HepG2 (cell line): ENCODE results near the gene RAD51AP1. TPM values are rescaled to one million over a fixed set of nuclear protein-coding genes. Genes with fewer than 3 reads are reported as not detected.
A peak's percentile ranks its signal among the peaks of the same experiment; 100 is the strongest.

Experiments
- ATAC-seq: fragments of 200-7000 bp; cut with Tn5 transposase; 3 replicates; pipeline ENCODE4 v1.9.1; 2020; ENCODE audit warnings: mild to moderate bottlenecking, moderate library complexity
- BruUV-seq: library from RNA; stranded (reverse); fragments of 400-500 nt; replicated peaks from 2 replicates; lab custom pipeline; 2021; lab: Mats Ljungman, UMichigan
- CTCF ChIA-PET: fragments of 300-600 bp; formaldehyde crosslinking; extraction: SDS; loops from one replicate; lab custom pipeline; 2021; ENCODE audit warnings: low total read pairs, inconsistent platforms, low intra/inter-chr PET ratio; lab: Yijun Ruan, JAX
- POLR2A ChIA-PET: fragments of 350-600 bp; sonication (Branson Sonifier 250); formaldehyde crosslinking; loops from one replicate; lab custom pipeline; 2020; ENCODE audit warnings: antibody characterized with exemption, inconsistent platforms; lab: Yijun Ruan, JAX
- DNase-seq: peaks from one replicate; pipeline ENCODE4 v3.0.0-alpha.2; 2015; ENCODE audit warnings: low spot score
- FAIRE-seq: peaks from 3 replicates; lab custom pipeline; 2011; peaks lifted over from hg19 to GRCh38; lab: Jason Lieb, UNC
- H2AFZ ChIP-seq: one replicate; pipeline ENCODE4 v1.6.1; 2011; ENCODE audit warnings: low read length, inconsistent platforms
- H3K27ac ChIP-seq: fragments of 300-600 bp; 3 replicates; pipeline ENCODE4 v1.8.0; 2011; ENCODE audit warnings: mixed run types, mild to moderate bottlenecking, mixed read lengths, low read length, inconsistent platforms; ENCODE audit not compliant: insufficient read depth; ENCODE audit errors: extremely low read length
- H3K27me3 ChIP-seq, 2 experiments: fragments of 200-600 bp in 1 of 2; 2 replicates in 1 of 2; 3 replicates in 1 of 2; pipeline versions ENCODE4 v1.6.0 to v1.8.0; 2011; ENCODE audit warnings: low read length in 2 of 2, mild to moderate bottlenecking in 2 of 2, moderate library complexity in 2 of 2, inconsistent platforms in 1 of 2; ENCODE audit not compliant: insufficient read depth in 2 of 2, control insufficient read depth in 1 of 2
- H3K36me3 ChIP-seq, 2 experiments: fragments of 200-600 bp in 1 of 2; replicated peaks in 1 of 2; 2 replicates in 1 of 2; 3 replicates in 1 of 2; pipeline versions ENCODE4 v1.5.1 to v1.8.0; 2011; ENCODE audit warnings: low read length in 2 of 2, inconsistent platforms in 1 of 2; ENCODE audit not compliant: insufficient read depth in 2 of 2, control insufficient read depth in 1 of 2
- H3K4me1 ChIP-seq: 2 replicates; pipeline ENCODE4 v1.5.1; 2012; ENCODE audit warnings: low read length, inconsistent platforms; ENCODE audit not compliant: insufficient read depth
- H3K4me2 ChIP-seq: 2 replicates; pipeline ENCODE4 v1.6.0; 2011; ENCODE audit warnings: low read depth, low read length, inconsistent platforms
- H3K4me3 ChIP-seq, 3 experiments: fragments of 200-600 bp in 1 of 3; sonication (generic), shearing (Covaris generic) in 1 of 3; replicated peaks in 1 of 3; 2 replicates each; pipeline ENCODE4 v1.5.1; 2011 to 2016; ENCODE audit warnings: low read length in 3 of 3, inconsistent platforms in 2 of 3, low read depth in 2 of 3, mild to moderate bottlenecking in 2 of 3, control low read depth in 1 of 3, mixed read lengths in 1 of 3; ENCODE audit not compliant: insufficient read depth in 1 of 3
- H3K79me2 ChIP-seq: one replicate; pipeline ENCODE4 v1.6.1; 2011; ENCODE audit warnings: low read length, inconsistent platforms; ENCODE audit not compliant: insufficient read depth
- H3K9ac ChIP-seq: 2 replicates; pipeline ENCODE4 v1.6.0; 2011; ENCODE audit warnings: mild to moderate bottlenecking, low read depth, low read length, inconsistent platforms; ENCODE audit not compliant: insufficient read depth
- H3K9me3 ChIP-seq: 2 replicates; pipeline ENCODE4 v1.5.1; 2012; ENCODE audit warnings: mild to moderate bottlenecking, low read length
- H4K20me1 ChIP-seq: 2 replicates; pipeline ENCODE4 v1.6.0; 2011; ENCODE audit warnings: inconsistent platforms, mild to moderate bottlenecking, low read length, moderate library complexity; ENCODE audit not compliant: insufficient read depth
- ATF7 ChIP-seq, 2 experiments: fragments of 450-650 bp in 1 of 2; sonication (generic) in 1 of 2; formaldehyde crosslinking in 1 of 2; IDR thresholded peaks; 2 replicates each; pipeline versions ENCODE4 v1.4.0 to v1.6.1; 2016 to 2020; ENCODE audit warnings: antibody characterized with exemption in 1 of 2, mild to moderate bottlenecking in 1 of 2, missing genetic modification reagents in 1 of 2
- FOXA1 ChIP-seq, 2 experiments: fragments of 450-650 bp in 1 of 2; sonication (generic) in 1 of 2; formaldehyde crosslinking in 1 of 2; IDR thresholded peaks; 2 replicates each; pipeline versions ENCODE4 v1.4.0 to v1.6.1; 2016 to 2020; ENCODE audit warnings: missing genetic modification reagents in 1 of 2
- FOXA3 ChIP-seq: IDR thresholded peaks from 2 replicates; pipeline ENCODE4 v1.6.1; 2016; ENCODE audit warnings: missing genetic modification reagents, missing compliant biosample characterization
- KDM1A ChIP-seq: IDR thresholded peaks from 2 replicates; pipeline ENCODE4 v1.6.1; 2016; ENCODE audit warnings: missing compliant biosample characterization
- MED1 ChIP-seq: sonication (generic); formaldehyde crosslinking; IDR thresholded peaks from 2 replicates; pipeline ENCODE4 v1.4.0; 2020; ENCODE audit warnings: missing genetic modification reagents
- MLX ChIP-seq: IDR thresholded peaks from 2 replicates; pipeline ENCODE4 v1.6.1; 2016
- NCOR1 ChIP-seq: fragments of 200-600 bp; sonication (generic); IDR thresholded peaks from 2 replicates; pipeline ENCODE4 v1.7.0; 2017; ENCODE audit warnings: antibody characterized with exemption, low read length, borderline replicate concordance
- NONO ChIP-seq, 2 experiments: fragments of 450-650 bp in 1 of 2; sonication (generic) in 1 of 2; formaldehyde crosslinking in 1 of 2; IDR thresholded peaks in 1 of 2; conservative IDR thresholded peaks in 1 of 2; 2 replicates each; pipeline versions ENCODE4 v1.6.1 to v1.8.0; 2017 to 2022; ENCODE audit warnings: mild to moderate bottlenecking in 1 of 2, missing genetic modification reagents in 1 of 2, moderate library complexity in 1 of 2
- RCOR2 ChIP-seq: IDR thresholded peaks from 2 replicates; pipeline ENCODE4 v1.6.1; 2016; ENCODE audit warnings: missing biosample characterization, missing genetic modification reagents
- RXRB ChIP-seq: IDR thresholded peaks from 2 replicates; pipeline ENCODE4 v1.6.1; 2016; ENCODE audit warnings: borderline replicate concordance, missing genetic modification reagents, missing compliant biosample characterization
- SOX13 ChIP-seq, 3 experiments: fragments of 450-650 bp in 1 of 3; sonication (generic) in 1 of 3; formaldehyde crosslinking in 1 of 3; IDR thresholded peaks in 2 of 3; conservative IDR thresholded peaks in 1 of 3; 2 replicates each; pipeline versions ENCODE4 v1.5.0 to v1.6.1; 2016 to 2020; ENCODE audit warnings: antibody characterized with exemption in 1 of 3, mild to moderate bottlenecking in 1 of 3, missing compliant biosample characterization in 1 of 3, missing genetic modification reagents in 1 of 3, moderate library complexity in 1 of 3
- SOX5 ChIP-seq: IDR thresholded peaks from 2 replicates; pipeline ENCODE4 v1.6.1; 2016; ENCODE audit warnings: borderline replicate concordance
- TBX3 ChIP-seq: fragments of 450-650 bp; IDR thresholded peaks from 2 replicates; pipeline ENCODE4 v1.6.1; 2017; ENCODE audit warnings: antibody characterized with exemption, mild to moderate bottlenecking, inconsistent platforms, borderline replicate concordance
- ZMYM4 ChIP-seq: sonication (generic); formaldehyde crosslinking; IDR thresholded peaks from 2 replicates; pipeline ENCODE4 v1.8.1; 2023; ENCODE audit warnings: mild to moderate bottlenecking, missing genetic modification reagents
- ZNF124 ChIP-seq: sonication (generic); formaldehyde crosslinking; IDR thresholded peaks from 2 replicates; pipeline ENCODE4 v1.4.0; 2020; ENCODE audit warnings: missing genetic modification reagents
- ZNF562 ChIP-seq: sonication (generic); formaldehyde crosslinking; IDR thresholded peaks from 2 replicates; pipeline ENCODE4 v1.8.0; 2022; ENCODE audit warnings: missing genetic modification reagents, borderline replicate concordance
- ZNF619 ChIP-seq: sonication (generic); formaldehyde crosslinking; IDR thresholded peaks from 2 replicates; pipeline ENCODE4 v1.4.0; 2020; ENCODE audit warnings: mild to moderate bottlenecking, missing genetic modification reagents
- ZNF644 ChIP-seq: IDR thresholded peaks from 2 replicates; pipeline ENCODE4 v1.6.1; 2016; ENCODE audit warnings: low read depth
- WGBS: methylation state at CpG from one replicate; pipeline ENCODE4 v1.1.6; 2017; ENCODE audit warnings: low lambda C conversion rate; 5-methylcytosine and 5-hydroxymethylcytosine counted together
- in situ Hi-C: cut with HindIII; loops from 2 replicates; pipeline ENCODE4 v1.10.0; 2017; ENCODE audit warnings: low pct_unique_long_range_greater_than_20kb; ENCODE audit not compliant: extremely low pct_ligation_motif_present
- intact Hi-C: fragments of 100-400 bp; cut with micrococcal nuclease; formaldehyde crosslinking; loops from one replicate; pipeline ENCODE4 v1.10.0; 2022; ENCODE audit not compliant: unreplicated experiment
- polyA plus RNA-seq, 8 experiments: library from polyadenylated mRNA; depleted of rRNA in 3 of 8; stranded (reverse) in 7 of 8; unstranded in 1 of 8; fragments of >200 nt; fragmentation: Illumina TruSeq in 4 of 8; extraction: Trizol in 4 of 8; gene quantifications; 2 replicates each; pipeline versions ENCODE4 v1.2.1 to v1.2.3, GENCODE V29; 2011 to 2016; ENCODE audit warnings: low read depth in 4 of 8, missing spikeins in 1 of 8, mixed read lengths in 1 of 8; ENCODE audit not compliant: insufficient read depth in 1 of 8
- total RNA-seq, 5 experiments: library from RNA; depleted of rRNA; stranded (reverse); fragments of >200 nt; fragmentation: Illumina TruSeq; extraction: Trizol; gene quantifications; 2 replicates each; pipeline ENCODE4 v1.2.3, GENCODE V29; 2016; ENCODE audit warnings: low read depth in 1 of 5

The RAD51AP1 gene
- total and polyA plus RNA-seq, 2 of the 13 experiments (the other 11 are each of a cell fraction or from before 2014, with no cell fraction given): 16.6 to 49.3 TPM

GRCh38 chr12:4505376-4505986 lies 33.2 kb upstream of the RAD51AP1 start:
- 96% methylated on average over 1 of the region's 1 CpG for WGBS
- intact Hi-C loops: no loop called here
- CTCF ChIA-PET: no interaction called here

GRCh38 chr12:4506430-4506829 lies 32.3 kb upstream of the RAD51AP1 start:
- FAIRE-seq: no peak
- WGBS: 23% methylated on average over 3 of the region's 3 CpGs
- TF ChIP-seq MLX (CRISPR knock-in tag) (peak; percentile 47; the same call in 1 of the 2 replicates), ZNF644 (CRISPR knock-in tag) (peak; percentile 58), ZNF619 (CRISPR knock-in tag) (no peak), TBX3 (no peak), NONO (IDR thresholded peaks at IDR 0.05) (no peak), NONO (CRISPR knock-in tag; conservative IDR thresholded peaks at IDR 0.05) (no peak), FOXA1 (IDR thresholded peaks at IDR 0.05) (peak; percentile 30; the same call in 1 of the 2 replicates), FOXA1 (CRISPR knock-in tag; IDR thresholded peaks at IDR 0.05) (peak; percentile 70), RXRB (CRISPR knock-in tag) (peak; percentile 20; the same call in 1 of the 2 replicates), KDM1A (CRISPR knock-in tag) (0 out of 2 replicates have a peak, but pooled peaks have one; percentile 33), NCOR1 (0 out of 2 replicates have a peak, but pooled peaks have one; percentile 26), ZNF562 (no peak), RCOR2 (CRISPR knock-in tag) (peak; percentile 62; the same call in 1 of the 2 replicates), SOX13 (IDR thresholded peaks at IDR 0.05) (no peak), SOX13 (CRISPR knock-in tag; conservative IDR thresholded peaks at IDR 0.05 in 1 of 2, IDR thresholded peaks at IDR 0.05 in 1 of 2) (peak in 1 of 2 experiments; percentile 70; a peak in 1 of 4 replicates), SOX5 (CRISPR knock-in tag) (peak; percentile 60; the same call in 1 of the 2 replicates), FOXA3 (peak; percentile 84)

More at GRCh38 chr12:4505376-4505986, 33.2 kb upstream of the RAD51AP1 start:
- no TSS peak for BruUV-seq
- H3K4me2 ChIP-seq: no peak overlapping the region
- H3K79me2 ChIP-seq: no peaks in the 10 kb centered on the region
- DNase-seq (no peak), FAIRE-seq (no peak), ATAC-seq (no peak)
- no peaks in the 10 kb centered on the region for H3K9me3 ChIP-seq
- no peak overlapping the region for H3K9ac ChIP-seq
- in situ Hi-C loops: no loop called here
- H3K36me3 ChIP-seq: peaks cover 1 to 3% of the 10 kb centered on the region in 2 experiments
- TF ChIP-seq ATF7 (IDR thresholded peaks at IDR 0.05) (peak; percentile 61), ATF7 (CRISPR knock-in tag; IDR thresholded peaks at IDR 0.05) (no peak), MED1 (CRISPR knock-in tag) (no peak), ZNF124 (no peak), ZMYM4 (CRISPR knock-in tag) (no peak)
- POLR2A ChIA-PET: no interaction called here
- H4K20me1 ChIP-seq: no peaks in the 10 kb centered on the region
- H3K4me1 ChIP-seq: peaks cover 11% of the 10 kb centered on the region
- no peaks in the 10 kb centered on the region for H3K27me3 ChIP-seq
- no peak overlapping the region for H3K4me3 ChIP-seq
- H3K27ac ChIP-seq: no peak overlapping the region
- no peak overlapping the region for H2AFZ ChIP-seq

More at GRCh38 chr12:4506430-4506829, 32.3 kb upstream of the RAD51AP1 start:
- H3K4me1 ChIP-seq: peaks cover 11% of the 10 kb centered on the region
- in situ Hi-C loops (no loop called here), intact Hi-C loops (no loop called here)
- H3K36me3 ChIP-seq: peaks cover 1 to 3% of the 10 kb centered on the region in 2 experiments
- BruUV-seq: no TSS peak
- ChIA-PET CTCF (no interaction called here), POLR2A (no interaction called here)
- no peaks in the 10 kb centered on the region for H3K79me2 ChIP-seq
- H3K27ac ChIP-seq: no peak overlapping the region
- DNase-seq (peak; percentile 68), ATAC-seq (peak; percentile 46; the same call in 1 of the 3 replicates)
- H3K27me3 ChIP-seq: no peaks in the 10 kb centered on the region
- H3K9ac ChIP-seq: no peak overlapping the region
- H3K4me3 ChIP-seq: no peak overlapping the region
- no peak overlapping the region for H3K4me2 ChIP-seq
- H3K9me3 ChIP-seq: no peaks in the 10 kb centered on the region
- H2AFZ ChIP-seq: no peak overlapping the region
- H4K20me1 ChIP-seq: no peaks in the 10 kb centered on the region
